ENCODE measurements around the gene BAHCC1.

DNA sequence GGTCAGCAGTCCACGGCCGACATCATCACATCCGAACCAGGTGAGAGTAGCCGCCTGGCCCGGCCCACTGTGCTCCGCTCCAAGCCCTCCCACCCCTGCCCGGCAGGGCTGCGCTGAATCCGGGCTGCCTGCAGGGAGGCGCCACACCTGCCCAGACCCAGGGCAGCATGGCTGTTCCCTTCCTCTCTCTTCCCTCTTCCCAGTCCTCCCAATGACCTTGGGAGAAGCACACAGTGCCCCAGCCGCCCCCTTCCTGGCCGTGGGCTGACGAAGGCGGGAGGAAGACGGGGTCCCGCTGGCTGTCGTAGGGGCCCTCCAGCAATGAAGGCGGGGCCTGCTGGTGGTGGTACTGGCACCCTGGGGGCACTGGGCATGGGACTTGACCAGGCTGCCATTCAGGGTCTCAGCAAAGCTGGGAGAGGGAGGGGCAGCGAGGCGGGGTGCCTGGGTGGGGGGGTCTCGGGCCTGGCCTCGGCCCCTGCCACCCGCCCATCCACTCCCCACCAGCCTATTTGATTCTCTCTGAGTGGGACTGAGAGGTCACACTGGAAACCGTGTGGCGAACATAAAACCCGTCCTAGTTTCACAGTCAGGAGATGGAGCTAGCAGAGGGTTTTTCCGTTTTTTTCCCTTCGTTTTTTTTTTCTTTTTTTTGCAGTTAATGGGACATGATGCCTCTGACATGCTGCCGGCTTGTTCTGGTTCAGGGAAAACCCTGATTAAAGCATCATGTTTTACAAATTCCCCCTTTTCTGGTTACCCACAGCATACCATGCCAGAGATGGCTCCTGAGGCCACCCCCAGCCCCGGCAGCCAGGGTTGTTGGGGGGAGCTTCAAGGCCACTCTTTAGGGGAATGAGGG, 50.6 kb downstream of the BAHCC1 start:
- TF ChIP-seq, protein P1, sequence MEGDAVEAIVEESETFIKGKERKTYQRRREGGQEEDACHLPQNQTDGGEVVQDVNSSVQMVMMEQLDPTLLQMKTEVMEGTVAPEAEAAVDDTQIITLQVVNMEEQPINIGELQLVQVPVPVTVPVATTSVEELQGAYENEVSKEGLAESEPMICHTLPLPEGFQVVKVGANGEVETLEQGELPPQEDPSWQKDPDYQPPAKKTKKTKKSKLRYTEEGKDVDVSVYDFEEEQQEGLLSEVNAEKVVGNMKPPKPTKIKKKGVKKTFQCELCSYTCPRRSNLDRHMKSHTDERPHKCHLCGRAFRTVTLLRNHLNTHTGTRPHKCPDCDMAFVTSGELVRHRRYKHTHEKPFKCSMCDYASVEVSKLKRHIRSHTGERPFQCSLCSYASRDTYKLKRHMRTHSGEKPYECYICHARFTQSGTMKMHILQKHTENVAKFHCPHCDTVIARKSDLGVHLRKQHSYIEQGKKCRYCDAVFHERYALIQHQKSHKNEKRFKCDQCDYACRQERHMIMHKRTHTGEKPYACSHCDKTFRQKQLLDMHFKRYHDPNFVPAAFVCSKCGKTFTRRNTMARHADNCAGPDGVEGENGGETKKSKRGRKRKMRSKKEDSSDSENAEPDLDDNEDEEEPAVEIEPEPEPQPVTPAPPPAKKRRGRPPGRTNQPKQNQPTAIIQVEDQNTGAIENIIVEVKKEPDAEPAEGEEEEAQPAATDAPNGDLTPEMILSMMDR (IDR thresholded peaks at IDR 0.05; ENCODE audit: low read depth, low read length, poor library complexity, severe bottlenecking) = no peak
- no peak for TF ChIP-seq EZH2phosphoT487 (IDR thresholded peaks at IDR 0.05; ENCODE audit: borderline replicate concordance, low read length)
